ENCODE results near the gene FGF19. TPM values are rescaled to one million over a fixed set of nuclear protein-coding genes. Genes with fewer than 3 reads are reported as not detected.

Gene FGF19
- total RNA-seq, 1 experiment from 2014 or later, result 7.4 TPM

DNA sequence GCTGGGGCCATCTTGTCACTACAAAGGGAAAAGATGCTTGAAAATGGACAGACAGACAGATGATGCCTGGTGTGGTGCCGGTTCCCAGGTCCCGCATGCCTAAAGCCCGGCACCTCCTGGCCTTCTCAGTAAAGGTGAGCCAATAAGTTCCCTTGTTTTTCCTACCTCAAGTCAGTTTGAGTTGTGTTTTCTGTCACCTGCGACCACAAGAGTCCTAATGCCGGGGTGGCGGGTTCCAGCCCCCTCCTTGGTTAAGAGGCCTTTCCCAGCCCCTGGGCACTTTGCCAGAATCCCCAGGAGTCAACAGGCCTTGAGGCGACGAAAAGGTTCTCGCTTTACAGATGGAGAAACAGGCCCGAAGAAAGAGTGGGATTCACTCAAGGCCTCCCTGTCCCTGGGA is 9.0 kb downstream of the FGF19 start:
- Histone ChIP-seq H2BK20ac (ENCODE audit: low read depth, low read length, poor library complexity, severe bottlenecking) (no peak overlapping the region), H3K4ac (ENCODE audit: low read depth, low read length) (no peak overlapping the region), H3K79me2 (ENCODE audit: insufficient read depth, low read length) (no peaks in the 10 kb centered on the region), H3K23me2 (ENCODE audit: insufficient read length, low read depth, low read length, poor library complexity, severe bottlenecking) (no peaks in the 10 kb centered on the region), H4K91ac (ENCODE audit: insufficient read length, low read depth, low read length) (no peak overlapping the region), H2AK5ac (ENCODE audit: insufficient read length, low read length) (no peak overlapping the region), H3K27ac (ENCODE audit: insufficient read length, low read depth, low read length) (no peak overlapping the region), H3K27me3 (ENCODE audit: insufficient read depth, low read length) (no peaks in the 10 kb centered on the region), H4K5ac (ENCODE audit: insufficient read length, low read depth, low read length) (no peak overlapping the region), H4K20me1 (ENCODE audit: control insufficient read depth, insufficient read depth, insufficient read length) (no peaks in the 10 kb centered on the region), H2BK120ac (ENCODE audit: low read depth, low read length, poor library complexity, severe bottlenecking) (no peak overlapping the region), H2AFZ (ENCODE audit: low read length) (no peak overlapping the region), H2BK5ac (ENCODE audit: insufficient read length, low read length) (no peak overlapping the region), H3K56ac (ENCODE audit: insufficient read length, low read depth, low read length) (no peak overlapping the region), H3K79me1 (ENCODE audit: insufficient read depth, low read depth, low read length, poor library complexity, severe bottlenecking) (no peaks in the 10 kb centered on the region), H2BK15ac (ENCODE audit: low read depth, low read length) (no peak overlapping the region), H3K23ac (ENCODE audit: insufficient read length, low read depth, low read length) (no peak overlapping the region), H2BK12ac (ENCODE audit: insufficient read length, low read depth, low read length) (no peak overlapping the region), H3T11ph (ENCODE audit: low read length) (no peak overlapping the region), H3K4me2 (ENCODE audit: insufficient read depth, insufficient read length, low read length) (no peak overlapping the region), H3K9ac (ENCODE audit: extremely low read depth, insufficient read length, low read length) (no peak overlapping the region), H3K4me1 (ENCODE audit: insufficient read depth, low read length) (no peaks in the 10 kb centered on the region), H3K18ac (ENCODE audit: insufficient read length, low read depth, low read length) (no peak overlapping the region), H4K8ac (replicated peaks; ENCODE audit: insufficient read length, low read depth, low read length) (no peak overlapping the region), H3K14ac (ENCODE audit: insufficient read depth, low read length) (no peak overlapping the region), H3K9me3 (ENCODE audit: control insufficient read depth, low read depth, low read length) (no peaks in the 10 kb centered on the region)
- H3K4me3 Mint-ChIP-seq, result no peak overlapping the region
- TF ChIP-seq, protein P1, sequence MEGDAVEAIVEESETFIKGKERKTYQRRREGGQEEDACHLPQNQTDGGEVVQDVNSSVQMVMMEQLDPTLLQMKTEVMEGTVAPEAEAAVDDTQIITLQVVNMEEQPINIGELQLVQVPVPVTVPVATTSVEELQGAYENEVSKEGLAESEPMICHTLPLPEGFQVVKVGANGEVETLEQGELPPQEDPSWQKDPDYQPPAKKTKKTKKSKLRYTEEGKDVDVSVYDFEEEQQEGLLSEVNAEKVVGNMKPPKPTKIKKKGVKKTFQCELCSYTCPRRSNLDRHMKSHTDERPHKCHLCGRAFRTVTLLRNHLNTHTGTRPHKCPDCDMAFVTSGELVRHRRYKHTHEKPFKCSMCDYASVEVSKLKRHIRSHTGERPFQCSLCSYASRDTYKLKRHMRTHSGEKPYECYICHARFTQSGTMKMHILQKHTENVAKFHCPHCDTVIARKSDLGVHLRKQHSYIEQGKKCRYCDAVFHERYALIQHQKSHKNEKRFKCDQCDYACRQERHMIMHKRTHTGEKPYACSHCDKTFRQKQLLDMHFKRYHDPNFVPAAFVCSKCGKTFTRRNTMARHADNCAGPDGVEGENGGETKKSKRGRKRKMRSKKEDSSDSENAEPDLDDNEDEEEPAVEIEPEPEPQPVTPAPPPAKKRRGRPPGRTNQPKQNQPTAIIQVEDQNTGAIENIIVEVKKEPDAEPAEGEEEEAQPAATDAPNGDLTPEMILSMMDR (conservative IDR thresholded peaks at IDR 0.05), result no peak
- H3K4me1 Mint-ChIP-seq, result peaks cover 10 to 17% of the 10 kb centered on the region in 2 experiments
- no peak overlapping the region for H3K27ac Mint-ChIP-seq
- WGBS (ENCODE audit: extremely low coverage, insufficient read length, low lambda C conversion rate), result no CpG with 5 or more reads among the region's 10 CpGs
- peaks cover 7 to 9% (median 8%) of the 10 kb centered on the region in 3 experiments for H3K36me3 Mint-ChIP-seq (ENCODE audit: insufficient read depth in 1 of 3, low read depth in 3 of 3)
- DNase-seq, result no peak
- H3K27me3 Mint-ChIP-seq (ENCODE audit: low read depth), result no peaks in the 10 kb centered on the region; the same call in 1 of the 2 replicates
- peaks cover 5 to 11% of the 10 kb centered on the region in 2 experiments; a peak in 4 of 5 replicates for H3K9me3 Mint-ChIP-seq
